NB4 (cell line): ENCODE results near the gene DUSP7.

Source experiments
- CTCF ChIP-seq: IDR thresholded peaks from one replicate; pipeline ENCODE4 v1.5.1; 2012; ENCODE audit warnings: low read depth, low read length
- MYC ChIP-seq: IDR thresholded peaks from 2 replicates; pipeline ENCODE4 v1.6.1; 2011; ENCODE audit warnings: low read depth, low read length
- POLR2A ChIP-seq: IDR thresholded peaks from 2 replicates; pipeline ENCODE4 v1.6.1; 2011; ENCODE audit warnings: mild to moderate bottlenecking; ENCODE audit not compliant: insufficient read length; ENCODE audit errors: extremely low read depth

- TF ChIP-seq MYC (no peak), CTCF (no peak), POLR2A (no peak)
Measured at GRCh38 chr3:52059781-52060180, 3.4 kb upstream of the DUSP7 start.
